SW 1271 (cell line): ENCODE measurements around the gene RNASEH1.

Source experiments
- DNase-seq, 2 experiments: peaks; one replicate each; lab custom pipeline; 2025; lab: John Stamatoyannopoulos, UW

RNASEH1 gene

GRCh38 chr2:3553946-3554345 is 4.2 kb downstream of the RNASEH1 start:
- no peak for DNase-seq

- DNase-seq, result no peak
Observed at GRCh38 chr2:3547915-3548314, 10.2 kb downstream of the RNASEH1 start.

GRCh38 chr2:3545788-3546478 is 12.2 kb downstream of the RNASEH1 start:
- DNase-seq, result no peak

GRCh38 chr2:3543023-3543683 is 15.0 kb downstream of the RNASEH1 start:
- no peak for DNase-seq

- no peak for DNase-seq
Observed at GRCh38 chr2:3542107-3542506, 16.0 kb downstream of the RNASEH1 start.

DNA sequence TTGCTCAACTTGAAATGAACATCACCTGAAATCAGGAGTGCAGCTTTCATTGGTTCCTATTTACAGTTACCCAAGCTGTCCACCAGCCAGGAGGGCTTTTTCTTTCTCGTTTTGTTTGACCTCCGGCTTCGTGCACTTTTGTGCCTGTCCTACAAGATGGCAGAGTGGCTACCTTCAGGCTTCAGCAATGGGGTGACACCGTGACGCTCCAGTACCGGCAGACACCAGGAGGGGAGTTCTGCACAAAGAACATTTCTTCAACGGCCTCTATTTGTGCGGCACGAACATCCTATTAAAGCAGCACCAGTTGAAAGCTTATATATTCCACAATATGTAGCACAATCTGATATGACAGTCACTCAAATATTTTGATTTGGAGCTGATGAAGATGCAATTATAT is 18.3 kb downstream of the RNASEH1 start:
- DNase-seq, result no peak

DNA sequence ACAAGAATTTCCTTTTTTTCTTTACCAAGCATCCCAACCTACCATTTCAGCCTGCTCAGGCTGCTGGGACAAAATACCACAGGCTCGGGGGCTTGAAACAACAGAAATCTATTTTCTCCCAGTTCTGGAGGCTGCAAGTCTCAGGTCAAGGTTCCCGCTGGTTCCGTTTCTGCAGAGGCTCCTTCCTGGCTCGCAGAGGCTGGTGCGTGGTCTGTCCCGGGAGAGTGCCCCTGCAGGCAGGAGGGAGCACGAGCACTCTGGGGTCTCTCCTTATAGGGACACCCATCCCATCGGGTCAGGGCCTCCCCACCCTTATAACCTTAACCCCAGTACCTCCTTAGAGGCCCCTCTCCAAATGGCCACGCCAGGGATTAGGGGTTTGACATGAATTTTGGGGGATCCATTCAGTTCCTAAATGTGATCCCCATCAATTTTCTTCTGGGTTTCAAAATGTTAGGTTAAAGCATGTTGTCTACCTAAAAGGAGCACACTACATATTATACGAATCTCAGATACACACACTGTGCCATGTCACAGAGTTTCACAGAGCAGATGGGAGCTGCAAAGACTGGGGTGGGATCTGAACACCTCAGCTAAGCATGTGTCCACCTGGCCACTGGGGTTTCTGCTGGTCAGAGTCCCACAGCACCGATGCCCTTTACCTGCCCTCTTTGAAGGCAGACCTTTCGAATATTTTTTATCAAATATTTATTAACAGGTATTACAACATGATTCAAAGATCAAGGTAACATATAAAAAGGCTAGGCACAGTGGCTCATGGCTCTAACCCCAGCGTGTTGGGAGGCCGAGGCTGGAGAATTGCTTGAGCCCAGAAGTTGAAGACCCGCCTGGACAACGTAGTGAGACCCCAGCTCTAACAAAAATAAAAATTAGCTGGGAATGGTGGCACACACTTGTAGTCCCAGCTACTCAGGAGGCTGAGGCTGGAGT is 21.2 kb downstream of the RNASEH1 start:
- peak; percentile 51 to 62 for DNase-seq

GRCh38 chr2:3535794-3536681 is 22.1 kb downstream of the RNASEH1 start:
- peak; percentile 85 to 86 for DNase-seq

DNA sequence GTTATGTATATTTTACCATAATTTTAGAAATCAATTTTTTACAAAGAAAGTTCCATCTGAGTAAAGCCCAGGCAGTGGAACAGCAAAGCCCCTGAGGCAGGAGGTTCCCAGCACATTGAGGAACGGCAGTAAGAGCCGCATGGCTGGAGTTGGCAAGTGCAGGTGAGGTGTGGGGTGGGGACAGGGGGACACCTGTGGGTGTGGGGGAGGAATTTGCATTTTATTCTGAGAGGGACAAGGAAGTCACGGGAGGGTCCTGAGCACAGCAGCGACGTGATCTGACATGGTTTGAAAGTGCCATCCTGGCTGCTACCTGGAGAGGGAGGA is 22.7 kb downstream of the RNASEH1 start:
- no peak for DNase-seq

DNA sequence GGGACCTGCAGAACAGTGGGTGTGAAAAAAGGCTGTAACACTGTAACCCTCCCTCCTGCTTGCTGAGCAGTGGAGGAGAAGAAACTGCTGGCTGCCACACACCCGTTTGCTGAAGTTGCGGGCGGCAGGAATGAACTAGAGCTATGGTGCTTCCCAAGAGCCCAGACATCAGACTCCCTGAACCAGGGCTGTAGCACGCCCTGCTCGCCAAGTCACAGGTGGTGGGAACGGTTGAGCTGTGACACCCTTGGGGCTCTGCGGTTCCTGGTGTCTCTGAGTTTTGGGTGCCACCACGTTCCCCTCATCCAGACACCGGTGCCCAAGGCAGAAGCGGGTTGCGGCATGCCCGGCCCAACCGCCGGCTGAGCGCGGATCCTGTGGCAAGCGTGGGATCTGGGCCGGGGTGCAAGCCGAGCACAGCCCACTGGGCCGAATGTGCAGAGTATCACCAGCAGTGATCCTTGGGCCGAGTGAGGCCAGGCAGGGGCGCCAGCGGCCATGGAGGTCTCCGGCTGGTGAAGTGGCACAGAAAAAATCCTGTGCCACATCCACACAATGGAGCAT is 23.8 kb downstream of the RNASEH1 start:
- no peak for DNase-seq

DNA sequence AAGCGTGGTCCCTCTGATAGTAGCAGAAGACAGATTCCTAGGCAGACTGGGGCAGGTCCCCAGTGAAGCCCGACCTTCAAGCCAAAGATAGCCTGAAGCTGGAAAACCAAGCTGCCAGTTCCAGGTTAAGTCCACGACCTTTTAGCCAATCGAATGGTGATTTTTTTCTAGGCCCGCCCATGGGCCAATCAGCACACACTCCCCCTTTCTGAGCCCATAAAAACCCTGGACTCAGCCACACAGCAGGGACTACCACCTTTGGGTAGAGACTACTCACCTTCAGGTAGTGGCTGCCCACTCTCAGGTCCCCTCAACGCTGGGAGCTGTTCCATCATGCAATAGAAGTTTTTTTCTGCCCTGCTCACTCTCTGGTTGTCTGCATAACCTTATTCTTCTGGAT is 24.3 kb downstream of the RNASEH1 start:
- no peak for DNase-seq

GRCh38 chr2:3532941-3533340 is 25.2 kb downstream of the RNASEH1 start:
- DNase-seq, result no peak

- no peak for DNase-seq
Observed at GRCh38 chr2:3529316-3530025, 28.7 kb downstream of the RNASEH1 start.

GRCh38 chr2:3527886-3528785 is 30.0 kb downstream of the RNASEH1 start:
- no peak for DNase-seq

GRCh38 chr2:3526871-3527270 is 31.3 kb downstream of the RNASEH1 start:
- no peak for DNase-seq

DNA sequence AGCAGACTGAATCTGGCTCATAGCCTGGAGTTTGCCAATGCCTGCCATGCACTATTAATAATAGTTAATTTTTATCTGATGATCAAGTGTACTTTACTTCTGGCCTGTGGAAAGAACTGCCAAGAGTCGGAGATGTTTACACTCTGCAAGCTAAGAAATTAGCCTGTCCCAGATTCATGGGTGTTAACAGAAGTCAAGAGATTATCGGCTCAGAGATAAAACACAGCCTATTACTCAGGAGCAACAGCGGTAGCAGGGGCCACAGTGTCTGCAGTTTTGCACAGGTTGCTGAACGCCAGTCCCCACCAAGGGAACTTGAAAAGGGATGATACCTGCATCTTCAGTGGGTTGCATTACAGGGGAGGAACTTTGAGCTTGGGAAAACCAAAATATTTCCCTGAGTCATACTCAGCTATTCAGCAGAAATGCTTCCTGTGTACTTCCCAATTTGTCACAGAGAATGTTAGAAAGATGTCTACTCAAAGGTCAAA is 34.5 kb downstream of the RNASEH1 start:
- no peak for DNase-seq

- no peak for DNase-seq
Observed at GRCh38 chr2:3522961-3523421, 35.1 kb downstream of the RNASEH1 start.

GRCh38 chr2:3520591-3520990 is 37.5 kb downstream of the RNASEH1 start:
- DNase-seq, result no peak
